ENCODE results near the gene BMI1. TPM values are rescaled to one million over a fixed set of nuclear protein-coding genes. Genes with fewer than 3 reads are reported as not detected.

The BMI1 gene
- polyA plus RNA-seq, 1 donor (not counting 4 experiments of a cell fraction or from before 2014, with no cell fraction given): 33.1 TPM

DNA sequence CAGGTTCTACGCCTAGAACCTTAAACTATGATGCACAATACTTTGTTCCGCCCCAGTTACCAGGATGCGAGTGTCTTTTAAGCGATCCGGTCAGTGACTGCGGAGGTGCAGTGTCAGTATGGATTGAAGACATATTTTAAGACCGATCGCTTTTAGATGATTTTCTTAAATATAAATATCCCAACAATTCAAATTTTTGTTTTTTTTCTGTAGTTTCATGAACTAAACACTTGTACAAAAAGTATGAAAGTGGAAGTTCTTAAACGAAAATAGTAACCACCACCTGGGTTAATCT lies 3.9 kb upstream of the BMI1 start:
- dilution Hi-C loops (cut with MboI; ENCODE audit: extremely low pct_ligation_motif_present, low sequenced_read_pairs): no loop called here
- H3K9me1 ChIP-seq (ENCODE audit: control insufficient read depth, extremely low read depth, insufficient read depth, low read length): no peaks in the 10 kb centered on the region
- no peaks in the 10 kb centered on the region for H3K36me3 ChIP-seq (ENCODE audit: control insufficient read depth in 2 of 2, extremely low read depth in 1 of 2, insufficient read depth in 2 of 2, low read length in 2 of 2)
- FAIRE-seq (no peak), DNase-seq (ENCODE audit: low read depth, low spot score) (no peak)
- H3K4me3 ChIP-seq (ENCODE audit: control insufficient read depth in 2 of 3, extremely low read depth in 1 of 3, insufficient read depth in 2 of 3, low read depth in 1 of 3, low read length in 3 of 3): peak overlapping the region; percentile 82 to 88 (median 85)
- no peaks in the 10 kb centered on the region for H4K20me1 ChIP-seq (ENCODE audit: control insufficient read depth, extremely low read depth, insufficient read depth, low read length)
- peaks cover 2% of the 10 kb centered on the region for H3K27me3 ChIP-seq (ENCODE audit: control insufficient read depth, extremely low read depth, insufficient read depth, low read length)
- peak overlapping the region; percentile 94 for H3K9ac ChIP-seq (ENCODE audit: control insufficient read depth, extremely low read depth, insufficient read depth, low read length)
- H3K4me1 ChIP-seq (ENCODE audit: control insufficient read depth, extremely low read depth, insufficient read depth, low read length): peaks cover 7% of the 10 kb centered on the region
- TF ChIP-seq CTCF (optimal IDR thresholded peaks at IDR 0.05 in 1 of 3, IDR thresholded peaks at IDR 0.05 in 1 of 3, conservative IDR thresholded peaks at IDR 0.05 in 1 of 3; ENCODE audit: extremely low read depth in 1 of 3, insufficient read depth in 2 of 3, low read length in 3 of 3) (no peak), EZH2 (IDR thresholded peaks at IDR 0.05; ENCODE audit: low read length) (no peak)
- peaks cover 1% of the 10 kb centered on the region for H3K79me2 ChIP-seq (ENCODE audit: control insufficient read depth, insufficient read depth, low read length)
- peak overlapping the region; percentile 90 for H3K4me2 ChIP-seq (ENCODE audit: control insufficient read depth, extremely low read depth, insufficient read depth, low read depth, low read length)
- H2AFZ ChIP-seq (ENCODE audit: control insufficient read depth, low read length): peak overlapping the region; percentile 96
- H3K9me3 ChIP-seq (ENCODE audit: control insufficient read depth, low read depth, low read length): no peaks in the 10 kb centered on the region
- peak overlapping the region; percentile 96 for H3K27ac ChIP-seq (ENCODE audit: control insufficient read depth, insufficient read depth, low read length)

DNA sequence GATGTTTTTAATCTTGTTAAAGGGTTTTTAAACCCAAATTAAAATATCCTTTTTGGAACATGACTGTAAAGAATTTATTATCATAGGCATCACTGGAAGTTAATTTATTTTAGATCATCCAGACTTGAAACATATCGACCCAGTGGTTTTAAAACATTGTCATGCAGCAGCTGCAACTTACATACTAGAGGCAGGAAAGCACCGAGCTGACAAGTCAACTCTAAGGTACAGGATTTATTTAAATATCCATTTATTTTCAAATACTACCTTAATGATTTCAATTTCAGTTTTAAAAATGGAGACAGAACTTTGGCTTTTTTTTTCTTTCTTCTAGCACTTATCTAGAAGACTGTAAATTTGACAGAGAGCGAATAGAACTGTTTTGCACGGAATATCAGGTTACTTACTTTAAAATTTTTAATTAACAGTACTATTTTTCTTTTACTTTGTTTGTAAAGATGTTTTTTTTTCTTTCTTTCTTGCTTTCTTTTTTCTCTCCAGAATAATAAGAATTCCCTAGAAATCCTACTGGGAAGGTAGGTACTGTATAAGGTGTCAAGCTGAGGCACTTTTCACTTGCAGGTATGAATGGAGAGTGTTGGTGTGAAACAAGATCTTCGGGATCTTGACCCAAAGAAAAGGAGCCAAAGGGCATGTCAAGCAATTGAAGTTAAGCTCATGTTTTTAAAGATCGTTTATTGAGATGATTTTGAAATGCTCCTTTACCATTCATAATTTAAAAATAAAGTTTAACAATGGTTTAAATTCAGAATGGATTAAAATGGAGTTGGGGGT lies 2.9 kb upstream of the BMI1 start:
- Histone ChIP-seq H3K27ac (ENCODE audit: control insufficient read depth, insufficient read depth, low read length) (no peak overlapping the region), H3K4me1 (ENCODE audit: control insufficient read depth, extremely low read depth, insufficient read depth, low read length) (peaks cover 13% of the 10 kb centered on the region), H3K9ac (ENCODE audit: control insufficient read depth, extremely low read depth, insufficient read depth, low read length) (peak overlapping the region; percentile 94)

More for the DNA sequence above, 2.9 kb upstream of the BMI1 start:
- DNase-seq (ENCODE audit: low read depth, low spot score) (no peak), FAIRE-seq (no peak)
- H3K36me3 ChIP-seq (ENCODE audit: control insufficient read depth in 2 of 2, extremely low read depth in 1 of 2, insufficient read depth in 2 of 2, low read length in 2 of 2): no peaks in the 10 kb centered on the region
- H3K9me3 ChIP-seq (ENCODE audit: control insufficient read depth, low read depth, low read length): no peaks in the 10 kb centered on the region
- H3K9me1 ChIP-seq (ENCODE audit: control insufficient read depth, extremely low read depth, insufficient read depth, low read length): no peaks in the 10 kb centered on the region
- peak overlapping the region in 1 of 3 experiments; percentile 82 for H3K4me3 ChIP-seq (ENCODE audit: control insufficient read depth in 2 of 3, extremely low read depth in 1 of 3, insufficient read depth in 2 of 3, low read depth in 1 of 3, low read length in 3 of 3)
- no peaks in the 10 kb centered on the region for H4K20me1 ChIP-seq (ENCODE audit: control insufficient read depth, extremely low read depth, insufficient read depth, low read length)
- TF ChIP-seq CTCF (optimal IDR thresholded peaks at IDR 0.05 in 1 of 3, IDR thresholded peaks at IDR 0.05 in 1 of 3, conservative IDR thresholded peaks at IDR 0.05 in 1 of 3; ENCODE audit: extremely low read depth in 1 of 3, insufficient read depth in 2 of 3, low read length in 3 of 3) (no peak), EZH2 (IDR thresholded peaks at IDR 0.05; ENCODE audit: low read length) (no peak)
- H3K4me2 ChIP-seq (ENCODE audit: control insufficient read depth, extremely low read depth, insufficient read depth, low read depth, low read length): peak overlapping the region; percentile 90
- H2AFZ ChIP-seq (ENCODE audit: control insufficient read depth, low read length): no peak overlapping the region
- H3K27me3 ChIP-seq (ENCODE audit: control insufficient read depth, extremely low read depth, insufficient read depth, low read length): peaks cover 10% of the 10 kb centered on the region
- peaks cover 1% of the 10 kb centered on the region for H3K79me2 ChIP-seq (ENCODE audit: control insufficient read depth, insufficient read depth, low read length)
- dilution Hi-C loops (cut with MboI; ENCODE audit: extremely low pct_ligation_motif_present, low sequenced_read_pairs): no loop called here
